HG02870 (cell line): ENCODE measurements around the gene C1orf105.

ENCODE experiments used
- ATAC-seq: cut with Tn5 transposase; IDR thresholded peaks from one replicate; pipeline ENCODE4 v1.9.1; 2021; ENCODE audit warnings: mild to moderate bottlenecking, moderate library complexity; ENCODE audit not compliant: unreplicated experiment

Gene C1orf105

DNA sequence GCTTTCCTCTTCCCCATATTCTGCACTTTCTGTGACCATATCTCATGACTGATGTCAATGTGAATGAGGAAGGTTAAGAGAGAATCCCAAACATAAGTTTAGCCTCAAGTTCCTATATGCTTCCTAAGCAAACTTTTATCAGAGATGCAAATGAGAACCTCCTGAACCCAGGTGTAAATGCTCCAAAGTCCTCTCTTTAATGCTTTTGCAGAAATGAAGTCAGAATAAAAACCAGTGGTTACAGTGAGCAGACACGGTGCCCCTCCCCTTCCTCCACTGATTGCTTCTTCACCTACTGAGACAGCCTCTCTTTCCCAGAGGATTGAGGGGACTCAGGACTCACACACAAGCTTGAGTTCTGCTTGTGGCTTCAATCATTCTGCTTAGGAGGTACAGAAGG is 35.0 kb downstream of the C1orf105 start:
- ATAC-seq = no peak

DNA sequence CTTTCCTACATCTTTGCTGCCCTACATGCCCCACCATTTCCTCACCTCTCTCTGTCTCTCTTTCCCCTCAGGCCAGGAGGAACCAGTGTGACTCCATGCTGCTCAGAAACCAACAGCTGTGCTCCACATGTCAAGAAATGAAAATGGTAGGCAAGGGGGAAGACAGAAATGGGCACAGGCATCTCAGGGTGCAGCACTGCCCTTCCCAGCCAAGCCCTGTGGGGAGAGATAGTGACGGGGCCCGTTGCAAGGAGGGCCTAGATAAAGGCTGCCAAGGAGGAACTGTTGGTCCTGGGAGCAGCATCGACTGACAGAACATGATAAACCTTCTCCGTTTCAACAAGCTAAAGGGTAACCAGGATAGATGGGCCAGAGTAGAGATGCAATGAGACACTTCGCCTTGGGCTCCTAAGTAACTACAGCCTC is 35.9 kb downstream of the C1orf105 start:
- ATAC-seq = no peak

DNA sequence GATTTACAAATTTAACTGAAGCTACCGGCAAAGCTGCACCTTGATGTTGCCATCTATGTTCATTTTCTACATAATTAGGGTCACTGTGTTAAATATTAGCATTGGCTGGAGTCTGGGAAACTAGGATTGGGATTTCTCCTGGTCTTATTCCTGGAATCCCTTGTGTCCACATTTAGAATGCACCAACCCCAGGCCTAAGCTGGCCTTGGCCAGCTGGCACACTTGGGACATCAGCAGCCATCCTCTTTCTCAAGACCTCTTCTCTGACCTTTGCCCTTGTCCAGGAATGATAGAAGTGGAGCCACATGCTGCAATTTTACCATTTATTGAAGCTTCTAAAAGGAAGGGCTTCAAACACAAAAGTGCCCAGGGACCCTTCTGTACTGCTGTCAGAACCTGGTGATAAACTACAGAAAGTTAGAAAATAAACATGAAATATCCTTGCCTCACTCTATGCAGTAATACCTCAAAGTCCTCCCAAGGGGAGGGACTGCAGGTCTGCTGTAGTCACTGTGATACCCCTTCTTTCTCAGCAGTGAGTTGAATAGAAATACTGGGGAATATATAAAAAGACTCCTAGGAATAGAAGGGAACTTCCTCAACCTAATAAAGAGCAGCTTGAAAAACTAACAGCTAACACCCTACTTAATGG is 37.1 kb downstream of the C1orf105 start:
- ATAC-seq = no peak

DNA sequence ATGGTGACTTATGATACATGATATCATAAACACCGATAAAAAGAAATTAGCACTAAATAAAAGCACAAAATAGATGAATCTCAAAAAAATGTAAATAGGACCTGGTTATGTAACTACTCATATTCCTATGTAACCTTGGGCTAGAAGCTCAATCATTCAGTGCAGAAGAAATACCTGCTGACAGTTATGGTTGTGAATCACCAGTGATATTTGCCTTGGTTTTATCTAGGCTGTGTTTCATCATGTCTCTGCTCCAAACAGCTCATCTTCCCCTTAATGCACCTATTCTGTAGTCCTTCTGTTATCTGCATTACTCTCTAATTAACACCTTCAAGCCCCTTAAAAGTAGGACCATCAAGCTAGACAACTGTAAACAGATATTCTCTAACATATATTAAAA is 39.7 kb downstream of the C1orf105 start:
- ATAC-seq = no peak

DNA sequence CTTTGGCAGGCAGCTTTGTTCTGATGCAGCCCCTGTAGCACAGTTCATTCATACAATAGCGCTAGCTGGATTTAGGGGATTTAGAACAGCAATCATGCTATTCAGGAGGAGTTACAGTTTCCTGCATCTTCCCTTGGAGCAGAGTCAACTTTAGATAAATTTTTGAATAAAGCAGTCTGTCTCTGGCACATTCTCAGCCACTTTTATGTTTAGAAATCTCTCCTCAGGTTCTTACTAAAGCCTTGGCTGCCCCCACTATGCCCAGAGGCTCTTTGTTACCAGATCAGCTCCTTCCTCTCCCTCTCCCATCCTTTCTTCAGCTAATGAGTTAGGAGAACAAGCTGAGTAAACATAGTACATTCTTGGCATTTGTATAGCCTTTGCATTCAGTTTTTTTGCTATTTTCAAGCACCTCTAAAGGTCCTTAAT is 40.4 kb downstream of the C1orf105 start:
- no peak for ATAC-seq

DNA sequence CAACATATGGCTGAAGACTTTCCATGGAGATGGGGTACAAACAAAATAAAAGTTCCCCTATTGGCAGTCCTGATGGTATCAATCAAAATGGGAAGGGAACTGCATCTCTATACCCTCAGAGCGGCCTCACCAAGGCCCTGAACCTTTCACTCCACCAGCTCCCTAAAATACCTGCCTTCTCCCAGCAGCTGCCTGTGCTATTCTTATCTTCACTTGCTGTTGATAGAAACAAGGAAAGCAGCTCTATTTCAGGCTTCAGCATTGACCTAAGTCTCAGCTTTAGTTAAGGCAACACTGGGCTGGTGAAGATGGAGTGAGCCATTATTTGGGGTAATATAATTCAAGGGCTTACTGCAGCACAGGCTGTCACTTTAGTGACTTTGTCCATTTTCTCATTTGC is 45.1 kb downstream of the C1orf105 start:
- no peak for ATAC-seq

DNA sequence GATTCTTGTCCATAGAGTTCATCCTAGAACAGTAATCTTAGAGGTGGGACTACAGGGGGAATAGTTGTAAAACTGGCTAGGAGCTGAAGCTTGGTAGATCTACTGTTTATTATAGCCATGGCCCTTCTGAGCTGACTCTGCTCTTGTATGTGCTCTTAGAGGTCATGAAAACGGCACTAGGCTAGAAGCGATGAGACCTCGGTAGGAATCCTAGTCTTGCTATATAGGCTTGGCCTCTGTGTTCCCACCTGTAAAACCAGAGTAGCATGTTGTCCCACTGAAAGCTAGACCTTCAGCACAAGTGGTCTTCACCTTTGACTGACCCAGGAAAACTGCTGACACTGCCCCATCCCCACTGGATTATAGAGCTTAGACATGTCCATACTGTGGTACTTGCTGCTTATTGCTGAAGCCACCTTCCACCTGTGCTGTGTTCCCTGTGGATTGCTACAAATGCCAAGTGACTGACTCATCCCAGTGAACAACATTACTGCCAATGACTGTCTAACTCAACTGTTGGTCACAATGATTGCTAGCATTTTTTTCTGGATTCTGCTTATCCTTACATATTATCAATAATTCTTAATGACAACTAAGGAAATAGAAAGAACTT is 46.4 kb downstream of the C1orf105 start:
- ATAC-seq = no peak

DNA sequence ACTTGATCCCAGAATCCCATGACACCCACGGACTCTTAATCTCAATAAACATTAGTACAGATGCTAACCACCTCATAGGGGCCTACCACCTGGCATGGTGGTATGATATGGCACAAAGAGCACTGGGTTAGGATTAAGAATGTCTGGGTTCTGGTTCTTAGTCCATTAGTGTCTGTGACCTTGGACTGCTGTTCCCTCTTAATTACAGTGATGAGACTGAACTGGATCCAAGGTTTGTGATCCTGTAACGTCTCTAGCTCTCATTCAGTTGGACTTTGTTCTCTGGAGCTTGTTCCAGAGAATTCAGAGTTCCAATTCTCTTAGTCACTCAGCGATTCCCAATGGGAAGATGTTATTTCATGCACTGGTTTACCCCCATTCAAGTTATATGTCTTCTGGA is 47.0 kb downstream of the C1orf105 start:
- ATAC-seq = no peak

DNA sequence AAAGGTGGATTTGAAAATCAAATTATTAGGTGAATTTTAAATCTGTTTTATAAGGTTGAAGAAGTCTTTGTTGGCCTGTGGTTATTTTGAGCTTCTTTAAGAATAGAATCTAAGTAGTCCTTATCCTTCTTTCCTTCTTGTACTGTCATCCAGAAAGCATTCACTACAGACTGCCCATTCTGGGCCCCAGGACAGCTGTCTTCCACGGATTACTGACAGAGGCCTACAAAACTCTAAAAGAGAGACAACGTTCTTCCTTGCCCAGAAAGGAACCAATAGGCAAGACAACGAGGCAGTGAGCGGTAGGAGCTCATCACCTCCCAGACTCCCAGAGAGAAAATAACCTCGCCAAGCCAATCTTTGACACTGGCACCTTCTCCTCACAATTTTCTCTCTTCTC is 47.8 kb downstream of the C1orf105 start:
- no peak for ATAC-seq

DNA sequence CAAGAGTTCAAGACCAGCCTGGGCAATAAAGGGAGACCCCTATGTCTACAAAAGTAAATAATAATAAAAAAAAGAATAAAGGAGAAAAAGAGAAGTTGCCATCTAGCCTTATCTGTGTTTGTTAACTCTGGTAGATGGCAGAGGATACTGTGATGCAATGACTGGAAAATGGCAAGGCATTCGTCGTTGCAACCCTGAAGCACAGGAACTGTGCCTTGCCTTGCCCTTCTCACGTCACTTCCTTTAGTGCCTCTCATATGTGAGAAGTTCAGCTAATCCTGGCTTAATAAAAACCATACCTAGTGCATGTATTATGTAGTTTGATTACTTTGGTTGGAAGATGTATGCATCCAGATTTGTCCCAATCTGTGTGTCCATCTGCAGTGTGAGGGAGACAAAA is 49.2 kb downstream of the C1orf105 start:
- no peak for ATAC-seq

DNA sequence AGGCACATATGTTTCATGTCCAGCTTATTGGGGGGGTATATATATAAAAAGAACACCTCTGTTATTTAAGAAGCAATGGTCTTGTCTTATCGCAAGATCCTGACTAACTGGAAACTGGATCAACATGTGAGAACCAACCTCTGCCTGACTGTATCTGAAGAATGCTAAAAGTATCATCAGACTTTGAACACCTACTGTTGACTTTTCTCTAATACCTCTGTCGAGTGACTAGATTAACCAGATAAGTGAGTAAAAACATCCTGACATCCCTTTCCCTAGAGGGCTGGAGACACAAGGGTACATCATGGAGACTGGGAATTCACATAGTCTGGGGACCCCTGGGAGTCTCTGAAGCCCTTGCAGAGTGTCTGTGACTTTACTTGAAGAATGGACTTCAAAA is 49.7 kb downstream of the C1orf105 start:
- ATAC-seq = no peak

DNA sequence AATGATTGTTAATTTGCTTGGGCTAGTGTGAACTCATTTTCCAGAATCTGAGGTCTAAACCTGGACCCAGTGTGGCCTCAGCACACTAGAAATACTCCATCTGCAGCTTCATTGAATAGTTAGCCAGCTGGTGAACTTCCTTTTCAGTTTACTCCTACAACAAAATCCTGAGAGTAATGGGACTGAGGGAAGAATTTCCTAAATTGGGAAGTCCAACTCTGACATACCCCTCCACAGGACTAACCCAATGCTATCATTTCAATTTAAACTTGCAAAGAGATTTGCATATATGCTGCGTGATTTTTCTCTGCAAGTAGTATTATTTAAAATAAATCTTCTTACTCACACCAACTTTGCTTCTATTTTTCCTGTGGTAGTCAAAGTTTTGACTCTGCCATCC is 51.2 kb downstream of the C1orf105 start:
- no peak for ATAC-seq

DNA sequence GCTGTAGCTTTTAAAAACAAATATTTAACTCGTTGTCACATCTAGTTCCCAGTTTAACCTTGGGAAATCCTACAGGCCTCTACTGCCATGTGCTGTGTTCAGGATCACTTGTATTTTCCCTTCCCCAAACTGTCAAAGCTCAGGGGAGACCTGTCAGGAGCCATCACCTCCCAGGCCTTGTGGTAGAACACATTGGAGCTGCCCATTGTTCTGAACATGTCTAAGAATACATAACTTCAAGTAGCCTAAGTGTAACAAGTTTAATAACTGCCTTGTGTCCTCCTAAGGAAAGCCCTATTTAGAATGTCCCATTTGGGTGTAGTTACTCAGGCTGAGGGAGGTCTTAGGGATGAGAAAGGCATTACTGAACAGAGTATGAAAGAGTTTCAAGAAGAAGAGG is 52.0 kb downstream of the C1orf105 start:
- ATAC-seq = no peak

DNA sequence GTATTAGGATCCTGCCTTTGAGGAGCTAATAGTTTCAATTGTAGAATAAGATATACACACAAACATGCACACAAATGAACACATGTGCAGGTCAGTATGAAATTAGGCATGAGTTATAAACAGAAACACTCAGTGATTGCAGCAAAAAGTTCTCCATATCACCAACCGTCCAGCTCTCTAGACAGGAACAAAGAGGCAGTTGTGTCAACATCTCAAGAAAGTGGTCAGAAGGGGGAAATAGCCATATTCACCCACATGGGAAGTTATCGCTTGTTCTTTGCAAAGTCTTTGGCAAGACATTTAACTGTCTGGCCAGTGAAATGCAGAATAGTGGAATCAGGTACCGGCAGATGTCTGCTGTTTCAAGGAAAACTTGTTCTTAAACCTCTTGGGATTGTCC is 52.8 kb downstream of the C1orf105 start:
- ATAC-seq = no peak

DNA sequence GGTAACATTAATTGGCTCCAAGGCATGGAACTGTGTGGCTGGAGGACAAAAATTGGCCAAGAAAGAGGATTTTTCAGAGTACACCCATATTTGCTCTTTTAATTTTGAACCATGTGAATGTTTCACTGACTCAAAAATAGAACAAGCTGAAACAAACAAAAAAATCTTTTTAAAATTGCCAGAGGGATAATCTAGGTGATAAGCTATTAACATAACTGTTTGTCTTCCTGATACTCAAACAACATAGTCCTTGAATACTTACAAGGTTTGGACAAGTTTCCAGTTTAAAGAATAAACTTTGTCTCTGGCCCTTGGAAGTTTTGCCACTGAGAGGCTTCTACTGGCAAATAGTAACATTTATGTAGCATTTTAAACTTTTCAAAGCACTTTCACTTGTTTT is 53.4 kb downstream of the C1orf105 start:
- no peak for ATAC-seq

DNA sequence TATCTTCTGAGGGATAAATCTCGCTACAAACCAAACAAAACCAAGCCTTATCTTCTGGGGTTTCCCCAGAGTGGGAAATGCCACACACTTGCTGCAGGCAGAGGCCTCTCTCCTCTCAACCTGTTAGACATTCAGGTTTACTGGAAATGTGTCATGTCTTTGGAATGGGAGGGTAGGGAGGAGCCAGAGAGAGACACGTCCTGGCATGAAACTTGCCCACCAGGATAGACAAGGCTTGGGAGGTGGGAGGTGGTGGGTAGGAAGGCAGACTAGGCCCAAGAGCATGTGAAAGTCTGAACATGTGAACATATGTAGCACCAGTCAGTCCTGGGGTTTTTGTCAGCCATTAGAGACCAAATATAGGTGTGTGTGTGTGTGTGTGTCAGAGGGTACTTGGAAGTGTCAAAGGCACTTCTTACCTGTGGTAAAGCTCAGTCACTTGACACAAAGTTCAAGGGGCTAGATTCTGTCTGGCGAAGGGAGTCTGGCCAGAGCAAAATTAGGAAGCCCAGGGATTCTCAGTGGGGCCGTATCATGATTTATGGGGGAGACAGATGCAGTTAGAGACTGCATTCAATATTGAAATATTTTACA is 55.8 kb downstream of the C1orf105 start:
- no peak for ATAC-seq

DNA sequence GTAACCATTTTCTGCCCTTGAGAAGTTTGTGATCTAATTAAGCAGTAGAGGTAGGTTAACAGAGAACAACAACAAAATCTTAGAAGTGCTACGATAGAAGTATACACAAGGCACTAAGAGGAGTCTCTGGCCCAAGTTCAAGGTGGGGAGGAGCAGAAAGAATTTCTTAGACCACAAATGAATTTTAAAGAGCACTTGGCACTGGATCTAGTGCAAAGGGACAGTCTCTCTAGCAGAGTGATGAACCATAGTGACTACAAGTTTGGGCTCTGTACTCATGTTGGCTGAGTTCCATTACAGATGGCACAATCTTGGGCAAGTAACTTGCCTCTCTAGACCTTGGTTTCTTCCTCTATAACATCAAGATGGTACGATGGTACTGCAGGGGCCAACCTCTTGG is 56.7 kb downstream of the C1orf105 start:
- ATAC-seq = no peak

DNA sequence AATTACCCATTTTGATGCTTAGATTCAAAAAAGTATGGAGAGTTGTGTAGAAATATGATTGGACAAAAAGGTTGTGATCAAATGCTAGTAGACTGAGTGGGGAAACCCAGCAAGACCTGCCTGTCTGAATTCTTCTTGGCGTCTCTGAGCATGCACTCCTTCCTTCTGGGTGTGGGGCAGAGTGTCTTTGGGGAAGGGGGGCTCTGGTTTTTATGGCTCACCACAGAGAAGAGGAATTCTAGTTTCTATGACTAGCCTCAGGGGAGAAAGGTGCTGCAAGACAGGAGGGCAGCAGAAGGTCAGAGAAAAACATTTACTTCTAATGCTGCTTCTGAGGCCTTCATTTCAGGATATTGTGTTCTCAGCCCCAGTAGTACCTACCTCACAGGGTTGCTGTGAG is 57.3 kb downstream of the C1orf105 start:
- ATAC-seq = no peak

DNA sequence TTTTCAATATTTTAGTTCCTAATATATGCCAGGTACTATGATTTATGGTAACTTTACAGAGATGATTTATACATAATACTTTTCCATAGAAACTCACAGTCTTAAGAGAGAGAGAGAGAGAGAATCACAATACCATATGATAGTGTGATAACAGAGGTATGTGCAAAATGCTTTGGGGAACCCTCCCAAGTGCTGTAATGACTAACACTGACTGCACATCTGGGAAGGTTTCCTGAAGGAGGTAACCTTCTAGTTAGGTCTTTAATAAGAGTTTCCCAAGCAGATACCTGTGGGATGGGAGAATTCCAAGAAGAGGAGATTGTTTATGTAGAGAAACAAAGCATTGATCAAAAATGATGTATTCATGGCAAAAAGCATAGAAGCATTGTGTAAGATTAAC is 58.0 kb downstream of the C1orf105 start:
- ATAC-seq = no peak

DNA sequence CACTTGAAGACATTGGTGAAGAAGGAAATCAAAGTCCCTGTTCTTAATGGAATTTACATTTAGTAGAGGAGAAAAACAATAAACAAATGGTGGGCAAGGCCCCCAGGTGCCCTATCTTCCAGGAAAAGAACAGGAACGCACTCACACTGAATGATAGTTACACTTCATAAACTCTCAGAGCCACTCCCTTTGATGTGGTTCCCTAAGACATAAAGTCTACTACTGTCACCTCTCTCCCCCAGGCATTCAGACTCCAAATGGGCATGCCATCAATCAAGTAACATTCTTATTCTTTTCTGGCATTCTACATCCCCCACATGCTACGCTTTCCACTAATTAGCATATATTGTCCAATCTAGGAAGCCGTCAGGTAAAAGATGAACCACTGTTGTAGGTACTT is 59.9 kb downstream of the C1orf105 start:
- ATAC-seq = no peak

DNA sequence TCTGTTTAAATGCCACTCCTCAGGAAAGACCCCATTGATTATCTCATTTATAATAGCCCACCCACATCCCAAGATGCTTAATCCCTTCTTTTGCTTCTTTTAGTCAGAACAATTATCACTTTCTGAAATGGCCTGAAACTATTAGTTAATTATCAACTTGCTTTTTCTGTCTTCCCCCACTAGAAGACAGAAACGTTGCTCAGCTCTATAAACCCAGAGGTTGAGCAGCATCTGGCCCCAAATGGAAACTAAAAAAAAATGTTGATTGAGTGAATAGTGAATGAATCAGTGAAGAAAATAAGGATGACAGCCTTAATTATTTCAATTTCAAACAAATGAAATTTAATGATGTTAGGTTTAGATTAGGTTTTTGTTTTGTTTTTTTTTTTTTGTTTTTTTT is 61.6 kb downstream of the C1orf105 start:
- ATAC-seq = no peak

DNA sequence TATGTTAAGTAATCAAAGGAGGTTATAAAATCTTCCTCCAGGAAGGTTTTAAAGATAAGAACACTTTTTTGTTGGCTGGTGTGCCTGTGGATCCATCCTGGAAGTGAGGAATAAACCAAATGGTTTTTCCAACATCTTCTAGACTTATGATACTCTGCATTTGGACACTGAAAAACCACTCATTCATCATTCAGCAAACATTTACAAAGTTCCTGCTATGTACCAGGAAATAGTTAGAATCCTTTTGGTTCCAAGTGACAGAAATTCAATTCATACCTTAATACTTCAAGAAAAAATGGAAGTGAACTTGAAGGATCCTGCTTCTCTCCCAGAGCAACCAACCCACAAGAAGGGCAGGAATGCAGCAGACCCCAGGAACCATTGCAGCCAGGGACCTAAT is 63.0 kb downstream of the C1orf105 start:
- ATAC-seq = no peak

DNA sequence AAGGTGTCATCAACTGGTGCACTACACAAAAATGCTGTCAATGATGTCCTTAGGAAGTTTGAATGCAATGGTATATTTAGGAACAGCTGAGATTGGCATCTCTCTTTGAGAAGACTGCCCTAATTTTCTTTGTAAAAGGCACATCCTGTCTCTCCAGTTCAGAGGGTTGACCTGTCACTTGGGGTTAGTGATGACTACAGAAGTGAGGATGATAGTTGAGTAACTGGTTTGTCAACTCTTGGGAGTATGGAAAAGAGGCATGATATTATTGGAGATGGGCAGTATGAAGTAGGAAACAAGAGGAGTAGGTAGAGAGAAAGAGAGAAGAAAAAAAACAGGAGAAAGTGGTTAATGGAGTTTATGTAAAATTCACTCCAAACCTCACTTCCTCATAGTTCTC is 63.8 kb downstream of the C1orf105 start:
- ATAC-seq = no peak
